ENCODE results near the gene EDN2.

DNA sequence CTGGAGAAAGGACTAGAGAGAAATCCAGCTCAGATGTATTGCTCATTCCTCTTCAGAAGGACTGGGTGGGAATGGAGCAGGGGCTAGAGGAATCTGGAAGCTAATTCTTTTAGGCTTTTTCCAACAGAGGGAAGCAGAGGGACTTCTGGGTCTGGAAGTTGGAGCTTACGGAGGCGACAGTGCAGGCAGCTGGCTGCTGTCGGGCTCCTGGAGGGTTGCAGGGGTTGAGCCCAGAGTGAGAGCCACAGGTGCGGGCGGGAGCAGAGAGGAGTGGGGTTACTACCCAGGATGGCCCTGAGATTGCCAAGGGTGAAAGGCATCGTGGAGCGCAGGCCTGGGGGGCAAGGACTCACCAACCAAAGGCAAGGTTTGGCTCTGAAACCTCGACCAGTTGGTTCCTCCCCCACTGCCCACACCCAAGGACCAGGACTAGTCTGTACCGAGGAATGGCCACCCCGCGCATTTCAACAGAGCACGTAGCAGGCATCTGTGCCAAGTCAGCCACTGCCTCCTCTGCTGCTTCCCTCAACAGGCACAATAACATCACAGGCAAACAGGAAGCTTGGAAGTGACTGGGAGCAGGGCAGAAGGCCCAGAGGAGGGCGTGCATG lies 22.7 kb upstream of the EDN2 start:
- TF ChIP-seq EZH2 (optimal IDR thresholded peaks at IDR 0.05; ENCODE audit: low read depth, low read length), result no peak
- TF ChIP-seq, protein P1, sequence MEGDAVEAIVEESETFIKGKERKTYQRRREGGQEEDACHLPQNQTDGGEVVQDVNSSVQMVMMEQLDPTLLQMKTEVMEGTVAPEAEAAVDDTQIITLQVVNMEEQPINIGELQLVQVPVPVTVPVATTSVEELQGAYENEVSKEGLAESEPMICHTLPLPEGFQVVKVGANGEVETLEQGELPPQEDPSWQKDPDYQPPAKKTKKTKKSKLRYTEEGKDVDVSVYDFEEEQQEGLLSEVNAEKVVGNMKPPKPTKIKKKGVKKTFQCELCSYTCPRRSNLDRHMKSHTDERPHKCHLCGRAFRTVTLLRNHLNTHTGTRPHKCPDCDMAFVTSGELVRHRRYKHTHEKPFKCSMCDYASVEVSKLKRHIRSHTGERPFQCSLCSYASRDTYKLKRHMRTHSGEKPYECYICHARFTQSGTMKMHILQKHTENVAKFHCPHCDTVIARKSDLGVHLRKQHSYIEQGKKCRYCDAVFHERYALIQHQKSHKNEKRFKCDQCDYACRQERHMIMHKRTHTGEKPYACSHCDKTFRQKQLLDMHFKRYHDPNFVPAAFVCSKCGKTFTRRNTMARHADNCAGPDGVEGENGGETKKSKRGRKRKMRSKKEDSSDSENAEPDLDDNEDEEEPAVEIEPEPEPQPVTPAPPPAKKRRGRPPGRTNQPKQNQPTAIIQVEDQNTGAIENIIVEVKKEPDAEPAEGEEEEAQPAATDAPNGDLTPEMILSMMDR (IDR thresholded peaks at IDR 0.05; ENCODE audit: low read length), result no peak
